B cell (primary cell): ENCODE data around the gene TFRC.

Experiments used
- EZH2 ChIP-seq: IDR thresholded peaks from 2 replicates; pipeline ENCODE4 v1.6.1; 2012; ENCODE audit warnings: borderline replicate concordance, low read depth, mild to moderate bottlenecking, moderate library complexity, low read length; ENCODE audit not compliant: insufficient read depth, poor library complexity, severe bottlenecking
- TF ChIP-seq, protein P1 (sequence below): fragments of 200-600 bp; IDR thresholded peaks from one replicate; pipeline ENCODE4 v1.8.0; 2022; ENCODE audit warnings: antibody characterized with exemption, mild to moderate bottlenecking

- TF ChIP-seq EZH2, result no peak
- TF ChIP-seq, protein P1, sequence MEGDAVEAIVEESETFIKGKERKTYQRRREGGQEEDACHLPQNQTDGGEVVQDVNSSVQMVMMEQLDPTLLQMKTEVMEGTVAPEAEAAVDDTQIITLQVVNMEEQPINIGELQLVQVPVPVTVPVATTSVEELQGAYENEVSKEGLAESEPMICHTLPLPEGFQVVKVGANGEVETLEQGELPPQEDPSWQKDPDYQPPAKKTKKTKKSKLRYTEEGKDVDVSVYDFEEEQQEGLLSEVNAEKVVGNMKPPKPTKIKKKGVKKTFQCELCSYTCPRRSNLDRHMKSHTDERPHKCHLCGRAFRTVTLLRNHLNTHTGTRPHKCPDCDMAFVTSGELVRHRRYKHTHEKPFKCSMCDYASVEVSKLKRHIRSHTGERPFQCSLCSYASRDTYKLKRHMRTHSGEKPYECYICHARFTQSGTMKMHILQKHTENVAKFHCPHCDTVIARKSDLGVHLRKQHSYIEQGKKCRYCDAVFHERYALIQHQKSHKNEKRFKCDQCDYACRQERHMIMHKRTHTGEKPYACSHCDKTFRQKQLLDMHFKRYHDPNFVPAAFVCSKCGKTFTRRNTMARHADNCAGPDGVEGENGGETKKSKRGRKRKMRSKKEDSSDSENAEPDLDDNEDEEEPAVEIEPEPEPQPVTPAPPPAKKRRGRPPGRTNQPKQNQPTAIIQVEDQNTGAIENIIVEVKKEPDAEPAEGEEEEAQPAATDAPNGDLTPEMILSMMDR, result no peak
Observed at GRCh38 chr3:196055683-196056270, 26.1 kb downstream of the TFRC start.
